HG02798 (cell line): Measurements from ENCODE around the gene AMMECR1.

Experiments used
- ATAC-seq: cut with Tn5 transposase; IDR thresholded peaks from one replicate; pipeline ENCODE4 v1.9.1; 2021; ENCODE audit warnings: mild to moderate bottlenecking; ENCODE audit not compliant: unreplicated experiment, poor library complexity

The AMMECR1 gene

DNA sequence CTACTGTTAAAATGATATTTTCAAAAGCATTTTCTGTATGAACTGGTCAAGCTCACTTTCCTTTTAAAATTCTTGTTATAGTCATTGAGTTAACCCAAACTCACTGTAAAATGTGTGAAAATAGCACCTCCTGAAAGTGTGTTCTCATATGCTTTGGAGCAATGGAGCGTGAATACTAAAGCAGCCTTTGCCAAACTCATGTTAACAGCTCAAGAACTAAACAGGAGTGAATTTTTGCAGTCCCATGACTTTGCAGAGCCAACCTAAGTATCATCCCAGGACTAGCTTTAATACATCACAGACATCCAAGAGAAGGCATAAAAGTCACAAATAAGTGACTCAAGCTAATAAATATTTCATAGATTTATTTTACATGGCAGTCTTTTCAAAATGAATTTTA lies 2.3 kb downstream of the AMMECR1 start:
- ATAC-seq, result no peak

DNA sequence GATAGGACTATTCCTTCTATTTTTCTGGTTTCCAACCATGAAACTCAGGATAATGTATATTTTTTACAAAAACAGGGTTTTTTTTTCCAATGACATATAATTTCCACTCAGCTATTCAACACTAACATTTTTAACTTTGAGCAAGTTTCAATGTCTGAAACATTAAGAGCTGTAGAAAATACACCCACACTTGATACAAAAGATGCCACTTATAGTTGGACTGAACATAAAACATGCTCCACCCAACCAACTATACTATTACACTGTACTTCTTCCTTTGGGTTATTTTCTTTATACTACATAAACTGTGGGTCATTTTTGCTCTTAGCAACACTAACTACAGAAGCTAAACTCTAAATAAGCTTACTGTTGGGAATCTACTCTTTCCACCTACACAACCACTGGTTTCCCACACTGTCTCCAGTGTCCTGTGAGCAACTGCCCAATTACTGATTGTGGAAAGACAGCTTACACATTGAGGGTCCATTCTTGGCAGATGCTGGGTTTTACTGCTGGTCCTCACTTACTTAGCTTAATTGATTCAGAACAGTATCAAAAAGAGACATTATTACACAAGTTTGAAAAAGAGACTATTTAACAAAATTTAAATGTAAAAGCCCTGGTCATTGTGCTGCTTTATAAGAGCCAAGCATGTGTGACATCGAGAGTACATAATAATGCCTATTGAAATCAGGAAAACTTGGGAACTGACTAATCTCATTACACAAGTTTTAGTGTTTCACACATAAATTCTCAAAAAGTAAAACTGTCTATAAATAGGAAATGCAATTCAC lies 6.3 kb downstream of the AMMECR1 start:
- ATAC-seq, result no peak

DNA sequence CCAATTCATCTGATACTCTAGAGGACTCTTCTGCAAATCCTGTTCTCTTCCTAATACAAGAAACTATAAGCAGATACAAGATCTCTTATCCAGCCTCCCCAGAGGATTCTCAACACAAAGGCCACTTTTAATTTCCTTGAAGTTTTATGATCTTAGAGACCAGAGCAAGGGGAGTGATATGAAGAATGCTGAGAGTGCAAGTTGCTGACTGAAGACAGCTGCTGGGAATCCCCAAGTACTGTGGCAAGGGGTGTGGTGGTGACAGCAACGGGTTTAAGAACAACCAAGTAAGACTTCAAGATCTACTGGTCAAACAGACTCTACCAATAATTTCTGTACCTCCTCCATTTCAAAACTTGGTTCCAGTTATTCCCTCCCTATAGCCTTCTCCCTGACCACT lies 7.0 kb downstream of the AMMECR1 start:
- ATAC-seq, result peak; percentile 95

DNA sequence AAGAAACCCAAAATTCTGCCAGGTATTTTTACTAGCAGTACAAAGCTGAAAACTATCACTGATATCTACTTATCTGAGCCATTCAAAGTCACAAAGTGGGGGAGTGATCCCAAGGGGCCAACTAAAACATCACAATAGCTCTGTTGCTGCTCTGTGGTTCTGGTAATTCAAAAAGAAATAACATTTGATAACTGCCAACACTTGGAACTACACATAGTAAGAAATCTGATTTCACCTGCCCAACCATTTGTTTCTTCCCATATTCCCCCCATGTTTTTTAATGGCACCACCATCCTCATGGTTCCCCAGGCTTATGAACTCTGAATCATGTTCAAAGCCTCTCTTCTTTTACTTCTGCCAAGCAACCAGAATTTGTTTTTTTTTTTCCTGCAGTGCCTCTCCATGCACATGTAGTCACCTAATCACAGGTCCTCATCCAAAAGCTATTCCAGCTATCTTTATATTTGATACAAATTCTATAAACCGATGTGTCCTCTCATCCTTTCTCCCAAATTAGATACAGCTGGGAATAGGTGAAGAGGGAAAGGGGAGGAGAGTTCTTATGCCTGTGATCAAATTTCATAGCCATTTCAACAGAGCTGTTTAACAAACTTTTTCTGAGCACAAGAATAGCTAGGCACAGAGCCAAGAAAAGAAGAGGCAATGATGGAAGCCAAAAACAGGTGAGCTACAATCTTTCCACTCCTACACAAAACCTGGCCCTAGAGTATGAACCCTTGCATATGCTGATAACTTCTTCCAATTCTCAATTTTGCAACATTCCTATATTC lies 7.7 kb downstream of the AMMECR1 start:
- no peak for ATAC-seq

DNA sequence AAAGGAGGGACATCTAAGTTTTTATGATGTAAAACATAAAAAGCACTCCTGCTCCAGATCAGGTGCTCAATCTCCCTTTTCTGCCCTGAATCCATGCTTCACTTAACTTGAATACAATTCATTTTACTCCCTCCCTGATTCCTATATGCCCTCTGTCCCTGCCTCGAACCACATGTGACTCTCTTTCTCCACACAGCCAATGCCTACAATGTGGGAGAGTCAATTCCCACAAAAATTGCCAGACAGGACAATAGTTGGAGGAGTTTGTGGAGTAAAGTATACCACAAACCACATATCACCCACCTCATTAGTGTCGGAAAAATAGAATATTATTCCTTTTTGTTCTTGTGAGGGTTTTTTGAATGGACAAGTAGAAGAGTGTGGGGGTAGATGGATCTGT lies 9.7 kb downstream of the AMMECR1 start:
- no peak for ATAC-seq

DNA sequence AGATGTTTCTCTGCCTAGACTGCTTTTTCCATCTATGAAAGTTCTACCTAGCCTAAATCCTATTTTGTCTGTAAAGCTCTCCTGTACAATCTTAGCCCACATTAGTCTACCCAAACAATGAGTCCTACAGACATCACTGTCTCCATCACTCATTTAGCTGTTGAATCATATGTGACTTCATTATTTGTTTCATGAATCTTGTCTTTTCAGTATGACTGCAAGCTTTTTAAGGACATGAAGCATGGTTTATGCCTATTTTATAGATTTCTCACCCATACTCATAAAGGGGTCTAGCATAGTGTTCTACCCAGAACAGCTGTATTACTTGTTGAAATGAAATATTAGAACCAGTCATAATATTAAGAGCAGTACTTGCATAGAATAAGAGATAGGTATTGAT lies 13.0 kb downstream of the AMMECR1 start:
- no peak for ATAC-seq

DNA sequence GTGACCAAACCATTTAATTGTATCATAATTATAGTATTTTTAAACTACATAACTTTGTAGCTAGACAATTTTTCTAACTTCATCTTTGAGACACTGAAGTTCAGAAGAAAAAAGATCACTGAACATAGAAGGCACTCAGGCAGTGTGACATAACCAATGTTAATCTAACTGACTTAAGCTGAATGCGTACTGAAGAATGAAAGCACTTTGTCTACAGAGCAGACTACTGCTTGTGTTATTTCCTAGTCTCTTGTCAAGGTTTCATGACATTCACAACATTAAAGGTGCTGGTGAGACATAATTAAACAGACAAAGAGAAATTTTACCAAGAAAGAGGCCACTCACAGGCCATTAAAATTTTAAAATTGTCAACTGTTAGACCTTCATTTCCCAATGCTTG lies 13.5 kb downstream of the AMMECR1 start:
- no peak for ATAC-seq

DNA sequence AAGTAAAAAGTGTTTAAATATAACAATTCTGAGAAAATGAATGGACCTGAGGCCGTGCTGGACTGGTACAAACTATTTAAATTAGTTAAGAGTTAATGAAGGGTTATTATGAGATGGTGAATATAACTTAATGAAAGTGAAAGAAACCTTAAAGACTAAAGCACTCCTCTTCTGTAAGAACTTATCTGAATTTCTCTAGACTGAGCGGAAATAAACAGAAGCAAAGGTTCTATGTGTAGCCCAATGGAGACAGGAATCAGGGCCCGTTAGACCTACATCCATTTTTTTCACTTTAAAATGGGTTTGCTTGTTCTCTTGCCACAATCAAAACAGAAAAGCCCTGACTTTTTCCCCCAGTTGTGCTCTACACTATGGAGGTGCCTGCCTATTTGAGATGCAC lies 14.9 kb downstream of the AMMECR1 start:
- no peak for ATAC-seq

DNA sequence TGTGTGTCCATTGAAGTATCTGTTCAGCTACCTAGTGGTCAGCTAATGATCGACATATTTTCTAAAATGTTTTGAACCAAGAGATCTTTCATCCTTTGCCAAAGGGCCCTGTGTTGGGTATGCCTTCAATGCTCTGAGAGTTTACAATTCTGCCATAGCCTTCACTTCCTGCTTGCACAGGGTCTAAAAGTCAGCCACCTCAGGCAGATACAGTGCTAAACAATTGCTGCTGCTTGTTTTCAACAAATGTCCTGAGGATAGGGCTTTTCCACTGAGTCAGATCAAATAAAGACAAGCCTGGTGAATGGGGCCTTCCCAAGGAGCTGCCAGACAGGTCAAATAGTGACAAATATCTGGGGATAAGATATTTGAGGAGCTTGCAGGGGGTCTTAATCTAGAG lies 16.7 kb downstream of the AMMECR1 start:
- no peak for ATAC-seq

DNA sequence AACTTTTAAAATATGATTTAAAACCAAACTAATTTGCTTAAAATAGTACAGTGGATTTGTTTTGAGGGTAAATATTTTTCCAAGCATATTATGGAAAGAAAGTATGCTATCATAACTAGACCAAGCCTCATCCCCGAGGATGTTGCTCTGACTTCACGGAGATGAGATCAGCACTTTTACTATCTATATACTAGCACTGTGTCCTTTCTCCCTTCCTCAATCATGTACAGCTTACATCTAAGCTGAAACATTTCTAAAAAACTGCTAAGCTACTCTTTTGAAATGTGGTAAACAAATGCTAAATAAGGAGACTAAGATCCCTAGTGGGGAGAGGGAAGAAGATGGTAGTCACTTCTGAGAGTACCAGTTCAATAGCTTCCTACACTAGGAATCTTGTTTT lies 23.8 kb downstream of the AMMECR1 start:
- ATAC-seq, result no peak

DNA sequence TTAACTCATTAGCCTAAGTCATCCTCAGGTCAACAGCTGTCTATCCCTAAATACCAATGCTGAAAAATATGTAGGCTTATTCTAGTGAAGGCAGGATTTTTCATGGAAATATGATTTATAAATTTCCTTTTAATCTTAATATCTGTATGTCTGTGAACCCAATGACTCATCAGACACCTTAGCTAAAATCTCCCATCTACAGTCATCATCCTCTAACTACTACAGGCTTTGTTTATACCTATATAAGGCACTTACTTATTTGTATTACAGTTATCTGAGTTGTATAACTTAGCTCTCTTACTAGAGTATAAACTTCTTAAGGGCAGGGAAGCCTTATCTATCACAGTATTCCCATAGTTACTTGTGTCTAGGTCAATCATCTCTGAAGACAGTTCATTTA lies 24.2 kb downstream of the AMMECR1 start:
- ATAC-seq, result no peak

DNA sequence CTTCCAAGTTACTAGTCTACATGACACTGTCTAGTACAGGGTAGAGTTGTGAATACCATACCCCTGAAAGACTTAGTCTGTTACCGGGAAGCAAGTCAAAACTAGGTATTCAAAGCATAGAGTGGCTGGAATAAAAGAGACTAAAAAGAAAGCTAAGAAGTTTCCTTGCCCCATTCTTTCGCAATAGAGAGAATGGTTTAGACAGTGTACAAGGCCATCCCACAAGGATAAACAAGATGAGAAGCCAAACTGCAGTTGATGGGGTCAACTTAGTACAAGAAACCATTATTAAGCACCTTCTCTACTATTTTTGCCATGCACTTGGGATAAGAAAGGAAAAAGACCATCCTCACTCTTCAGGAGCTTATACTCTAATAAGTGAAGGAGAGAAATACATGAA lies 30.3 kb downstream of the AMMECR1 start:
- no peak for ATAC-seq

DNA sequence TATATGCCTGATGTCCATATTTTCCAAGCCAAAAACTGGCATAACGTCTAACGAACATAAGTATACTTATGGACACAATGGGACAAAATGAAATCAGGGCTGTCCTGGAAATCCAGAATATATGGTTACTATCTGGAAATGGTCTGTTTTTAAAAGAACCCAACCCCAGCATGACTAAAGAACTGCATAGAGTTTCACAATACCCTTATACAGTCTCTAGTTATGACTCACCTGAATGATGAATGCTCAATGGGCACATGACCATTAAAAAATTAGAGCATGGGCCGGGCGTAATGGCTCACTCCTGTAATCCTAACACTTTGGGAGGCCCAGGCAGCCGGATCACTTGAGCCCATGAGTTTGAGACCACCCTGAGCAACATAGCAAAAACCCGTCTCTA lies 31.8 kb downstream of the AMMECR1 start:
- ATAC-seq, result no peak

DNA sequence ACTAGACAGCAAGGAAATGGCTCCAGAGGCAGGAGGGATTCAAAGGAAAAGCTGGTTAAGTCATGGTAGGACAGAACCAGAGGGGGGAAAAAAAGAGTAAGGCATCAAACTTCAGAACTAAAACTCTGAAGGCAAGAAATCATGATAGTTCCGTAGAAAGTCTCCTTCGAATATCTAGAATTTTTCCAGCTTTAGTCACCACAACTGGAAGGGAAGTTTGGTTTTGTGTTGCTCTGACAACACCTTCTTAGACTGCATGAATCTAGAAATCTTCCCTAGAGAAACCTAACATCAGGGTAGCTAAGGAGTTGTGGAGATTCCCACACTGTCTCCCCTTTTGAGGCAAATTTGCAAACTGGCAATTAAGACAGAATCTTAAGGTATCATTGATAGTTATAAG lies 33.7 kb downstream of the AMMECR1 start:
- ATAC-seq, result no peak

DNA sequence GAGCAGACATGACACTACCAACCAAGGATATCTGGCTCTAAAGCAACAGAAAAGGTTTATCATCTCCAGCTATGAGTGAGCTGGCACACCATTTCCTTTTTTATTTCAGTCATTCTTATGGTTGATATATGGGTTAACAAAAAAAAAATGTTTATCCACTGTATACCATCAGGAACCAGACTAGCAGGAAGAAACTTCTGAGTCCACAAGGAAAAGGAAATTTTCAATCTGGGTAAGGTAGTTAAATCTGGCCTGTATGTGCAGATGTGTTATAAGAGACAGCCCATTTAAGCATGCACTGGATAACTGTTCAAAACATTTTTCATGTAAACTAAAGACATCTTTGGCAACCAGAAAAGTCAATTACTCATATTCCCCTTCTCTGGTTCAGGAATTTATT lies 35.0 kb downstream of the AMMECR1 start:
- no peak for ATAC-seq

DNA sequence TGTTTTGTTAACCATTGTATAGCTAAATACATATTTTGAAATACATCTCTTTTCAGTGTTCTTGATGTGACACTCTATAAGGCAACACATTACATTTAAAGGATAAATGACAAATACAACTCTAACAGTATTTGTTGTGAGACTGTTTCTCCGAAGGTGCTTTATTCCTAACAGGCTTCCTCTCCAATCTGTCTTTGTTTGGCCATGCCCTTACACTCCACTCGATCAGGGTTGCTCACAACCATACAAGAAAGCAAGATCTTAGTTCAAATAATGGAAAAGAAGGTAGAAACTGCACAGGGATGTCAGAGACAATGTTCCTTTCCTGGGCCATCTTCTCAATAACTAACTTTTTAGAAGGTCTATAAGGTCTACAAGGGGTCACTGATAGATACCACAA lies 36.5 kb downstream of the AMMECR1 start:
- no peak for ATAC-seq

DNA sequence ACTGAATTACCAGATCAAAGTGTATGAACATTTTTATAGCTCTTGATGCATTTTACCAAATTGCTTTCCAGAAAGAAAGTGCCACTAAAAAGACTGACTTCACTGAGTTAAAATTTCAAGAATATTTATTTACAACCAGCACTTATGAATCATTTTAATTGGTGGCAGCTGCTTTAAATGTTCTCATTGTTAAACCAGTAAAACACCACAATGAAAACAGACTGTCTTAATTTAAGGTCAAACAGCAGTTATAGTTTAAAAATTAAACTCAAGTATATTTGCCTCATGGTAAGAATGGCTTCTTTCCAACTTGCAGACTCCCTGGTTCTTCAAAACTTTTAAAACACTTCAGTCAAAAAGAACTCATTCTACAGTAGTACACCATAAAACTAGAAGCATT lies 36.9 kb downstream of the AMMECR1 start:
- ATAC-seq, result no peak

DNA sequence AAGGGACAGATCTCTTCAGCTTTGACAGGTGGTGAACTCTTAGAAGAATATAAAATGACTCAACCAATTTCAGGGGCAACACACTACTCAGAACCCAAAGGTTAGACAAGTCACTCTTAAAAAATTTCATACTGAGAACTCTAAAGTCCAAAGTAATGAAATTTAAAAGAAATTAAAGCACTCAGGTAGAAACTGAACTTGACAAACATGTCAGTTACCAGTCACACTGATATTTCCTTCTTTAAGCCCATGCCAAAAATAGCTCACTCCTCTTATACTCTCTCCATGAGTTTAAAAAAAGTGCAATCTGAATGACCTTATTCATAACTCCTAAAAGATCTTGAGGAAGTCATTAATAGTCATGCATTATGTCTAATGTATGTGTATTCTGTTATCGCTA lies 40.3 kb downstream of the AMMECR1 start:
- no peak for ATAC-seq

DNA sequence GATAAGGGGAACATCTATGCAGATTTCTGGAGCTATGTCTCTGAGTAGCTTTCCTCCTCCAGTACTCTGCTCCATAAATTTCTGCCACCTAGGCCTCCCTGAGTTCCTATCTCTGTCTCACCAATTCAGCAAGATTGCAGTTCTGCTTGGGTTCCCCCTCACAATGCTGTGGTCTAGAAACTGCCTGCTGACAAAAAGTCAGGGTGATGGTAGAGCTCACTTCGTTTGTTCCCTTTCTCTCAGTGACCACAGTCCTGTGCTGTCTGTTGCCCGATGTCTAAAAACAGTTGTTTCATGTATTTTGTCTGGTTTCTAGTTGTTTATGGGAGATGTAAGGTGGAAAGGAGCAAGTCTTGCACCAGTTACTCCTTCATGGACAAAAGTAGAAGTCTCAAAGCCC lies 41.1 kb downstream of the AMMECR1 start:
- ATAC-seq, result peak; percentile 92

DNA sequence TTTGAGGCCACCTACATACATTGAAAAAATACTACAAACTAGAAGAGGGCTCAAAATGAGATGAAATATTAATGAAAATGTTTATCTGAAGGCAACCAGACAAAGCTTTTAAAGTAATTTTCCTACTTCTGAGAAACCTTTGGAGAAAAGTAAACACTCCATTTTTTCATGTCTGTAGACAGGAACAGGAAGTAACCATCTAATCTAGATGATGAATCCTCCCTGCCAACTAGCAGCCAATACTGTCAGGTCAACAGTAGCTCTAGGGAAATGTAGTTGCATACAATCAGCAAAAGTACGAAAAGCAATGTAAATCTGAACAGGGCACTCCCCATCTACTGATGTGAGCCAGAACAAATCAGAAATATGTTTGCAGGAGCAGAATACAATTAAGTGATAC lies 49.0 kb downstream of the AMMECR1 start:
- no peak for ATAC-seq

DNA sequence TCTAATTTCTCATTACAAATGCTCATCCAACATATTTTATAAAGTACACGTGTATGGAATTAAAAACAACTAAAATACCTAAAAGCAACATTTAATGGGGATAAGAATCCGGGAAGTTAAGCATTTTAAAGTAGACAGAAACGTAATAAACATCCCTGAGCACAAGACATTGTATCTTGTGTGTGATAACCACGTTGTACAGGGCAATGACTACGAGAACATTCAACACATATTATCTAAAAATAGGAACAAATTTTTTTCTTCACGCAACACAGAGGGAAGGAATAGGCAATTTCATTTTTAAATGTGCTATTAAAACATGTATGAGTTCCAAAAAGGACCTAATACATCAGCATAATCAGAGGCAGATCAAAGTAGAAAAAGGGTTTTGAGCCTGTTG lies 49.5 kb downstream of the AMMECR1 start:
- no peak for ATAC-seq

DNA sequence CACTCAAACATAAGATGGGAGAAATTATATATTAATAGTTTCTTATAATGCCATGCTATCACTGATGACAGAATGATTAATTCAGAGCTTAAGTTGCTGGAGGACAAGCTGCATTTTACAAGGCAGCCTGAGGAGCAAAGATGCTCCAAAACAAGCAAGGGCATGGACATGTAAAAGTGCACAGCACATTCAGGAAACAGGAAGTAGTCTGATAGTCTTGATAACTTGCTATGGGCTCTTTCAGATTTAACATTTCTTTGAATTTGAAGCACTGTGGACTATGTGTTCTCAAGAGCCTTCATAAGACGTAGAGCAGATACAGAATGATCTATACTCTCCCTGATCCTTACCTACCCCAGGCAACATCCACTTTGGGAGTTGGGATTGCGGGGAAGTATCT lies 50.0 kb downstream of the AMMECR1 start:
- no peak for ATAC-seq
